ENCODE results near the gene GAL3ST2. TPM values are rescaled to one million over a fixed set of nuclear protein-coding genes. Genes with fewer than 3 reads are reported as not detected.
"Not testable (repeated sequence)": the region's sequence is repeated elsewhere in the genome, so short reads cannot be mapped to it uniquely, and the experiment has no call there.

GAL3ST2 gene
- total and polyA plus RNA-seq, 5 donors from 2014 or later: 1.1 TPM; not detected in 4

GRCh38 chr2:241814643-241815476, 38.2 kb downstream of the GAL3ST2 start:
- Histone ChIP-seq H3K4me3 (ENCODE audit: low read depth, low read length) (no peak overlapping the region), H3K9me3 (ENCODE audit: control insufficient read depth in 2 of 2, low read length in 2 of 2) (no peaks in the 10 kb centered on the region), H3K36me3 (ENCODE audit: control insufficient read depth, insufficient read depth, low read length) (no peaks in the 10 kb centered on the region), H3K27me3 (ENCODE audit: control insufficient read depth, insufficient read depth, low read length) (no peaks in the 10 kb centered on the region), H3K27ac (ENCODE audit: insufficient read depth, low read length, poor library complexity, severe bottlenecking) (no peak overlapping the region), H3K4me1 (ENCODE audit: control insufficient read depth, insufficient read depth, low read length, poor library complexity, severe bottlenecking) (no peaks in the 10 kb centered on the region)
- Mint-ChIP-seq H3K27ac (no peak overlapping the region), H3K4me3 (no peak overlapping the region), H3K27me3 (peaks cover 13% of the 10 kb centered on the region), H3K4me1 (peaks cover 0 to 5% (median 2%) of the 10 kb centered on the region in 4 donors), H3K36me3 (no peaks in the 10 kb centered on the region), H3K9me3 (peaks cover 0 to 1% (median 0%) of the 10 kb centered on the region in 7 donors)
- ATAC-seq (ENCODE audit: low read depth in 2 of 2): no peak
- DNase-seq: no peak

- H3K27me3 ChIP-seq (ENCODE audit: control insufficient read depth, insufficient read depth, low read length): no peaks in the 10 kb centered on the region
- H3K4me1 ChIP-seq (ENCODE audit: control insufficient read depth, insufficient read depth, low read length, poor library complexity, severe bottlenecking): no peaks in the 10 kb centered on the region
- no peaks in the 10 kb centered on the region for H3K36me3 Mint-ChIP-seq
- no peak overlapping the region for H3K4me3 Mint-ChIP-seq
- no peaks in the 10 kb centered on the region for H3K36me3 ChIP-seq (ENCODE audit: control insufficient read depth, insufficient read depth, low read length)
- no peak overlapping the region for H3K27ac ChIP-seq (ENCODE audit: insufficient read depth, low read length, poor library complexity, severe bottlenecking)
- DNase-seq (no peak), ATAC-seq (ENCODE audit: low read depth in 2 of 2) (no peak)
- H3K27me3 Mint-ChIP-seq: peaks cover 13% of the 10 kb centered on the region
- peaks cover 0 to 5% (median 2%) of the 10 kb centered on the region in 4 donors for H3K4me1 Mint-ChIP-seq
- H3K9me3 Mint-ChIP-seq: peaks cover 0 to 1% (median 0%) of the 10 kb centered on the region in 7 donors
- H3K9me3 ChIP-seq (ENCODE audit: control insufficient read depth in 2 of 2, low read length in 2 of 2): no peaks in the 10 kb centered on the region
- no peak overlapping the region for H3K27ac Mint-ChIP-seq
- H3K4me3 ChIP-seq (ENCODE audit: low read depth, low read length): no peak overlapping the region
Observed at GRCh38 chr2:241815477-241816430, 39.1 kb downstream of the GAL3ST2 start.

DNA sequence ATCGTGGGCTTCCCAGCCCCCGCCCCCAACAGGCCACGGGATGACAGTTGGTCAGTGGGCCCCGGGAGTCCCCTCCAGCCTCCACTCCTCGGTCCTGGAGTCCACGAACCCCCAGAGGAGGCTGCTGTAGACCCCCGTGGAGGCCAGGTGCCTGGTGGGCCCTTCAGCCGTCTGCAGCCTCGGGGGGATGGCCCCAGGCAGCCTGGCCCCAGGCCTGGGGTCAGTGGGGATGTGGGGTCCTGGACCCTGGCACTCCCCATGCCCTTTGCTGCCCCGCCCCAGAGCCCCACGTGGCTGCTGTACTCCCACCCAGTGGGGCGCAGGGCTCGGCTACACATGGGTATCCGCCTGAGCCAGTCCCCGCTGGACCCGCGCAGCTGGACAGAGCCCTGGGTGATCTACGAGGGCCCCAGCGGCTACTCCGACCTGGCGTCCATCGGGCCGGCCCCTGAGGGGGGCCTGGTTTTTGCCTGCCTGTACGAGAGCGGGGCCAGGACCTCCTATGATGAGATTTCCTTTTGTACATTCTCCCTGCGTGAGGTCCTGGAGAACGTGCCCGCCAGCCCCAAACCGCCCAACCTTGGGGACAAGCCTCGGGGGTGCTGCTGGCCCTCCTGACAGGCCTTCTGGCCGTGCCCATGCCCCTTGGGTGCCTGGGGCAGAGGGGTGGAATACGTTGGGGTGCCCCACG, 40.0 kb downstream of the GAL3ST2 start:
- Histone ChIP-seq H3K4me1 (ENCODE audit: control insufficient read depth, insufficient read depth, low read length, poor library complexity, severe bottlenecking) (peaks cover 4% of the 10 kb centered on the region), H3K4me3 (ENCODE audit: low read depth, low read length) (no peak overlapping the region), H3K9me3 (ENCODE audit: control insufficient read depth in 2 of 2, low read length in 2 of 2) (no peaks in the 10 kb centered on the region), H3K36me3 (ENCODE audit: control insufficient read depth, insufficient read depth, low read length) (no peaks in the 10 kb centered on the region), H3K27me3 (ENCODE audit: control insufficient read depth, insufficient read depth, low read length) (no peaks in the 10 kb centered on the region), H3K27ac (ENCODE audit: insufficient read depth, low read length, poor library complexity, severe bottlenecking) (no peak overlapping the region)
- Mint-ChIP-seq H3K27ac (no peak overlapping the region), H3K36me3 (no peaks in the 10 kb centered on the region), H3K9me3 (peaks cover 0 to 1% (median 0%) of the 10 kb centered on the region in 7 donors), H3K4me3 (no peak overlapping the region), H3K4me1 (peaks cover 0 to 5% (median 2%) of the 10 kb centered on the region in 4 donors), H3K27me3 (peaks cover 13% of the 10 kb centered on the region)
- DNase-seq (no peak), ATAC-seq (ENCODE audit: low read depth in 2 of 2) (no peak)

- DNase-seq (no peak), ATAC-seq (ENCODE audit: low read depth in 2 of 2) (no peak)
- H3K4me1 ChIP-seq (ENCODE audit: control insufficient read depth, insufficient read depth, low read length, poor library complexity, severe bottlenecking): peaks cover 7% of the 10 kb centered on the region
- no peaks in the 10 kb centered on the region for H3K27me3 ChIP-seq (ENCODE audit: control insufficient read depth, insufficient read depth, low read length)
- no peaks in the 10 kb centered on the region for H3K9me3 ChIP-seq (ENCODE audit: control insufficient read depth in 2 of 2, low read length in 2 of 2)
- Mint-ChIP-seq H3K27ac (no peak overlapping the region), H3K36me3 (no peaks in the 10 kb centered on the region), H3K4me1 (peaks cover 0 to 5% (median 2%) of the 10 kb centered on the region in 4 donors), H3K9me3 (peaks cover 0 to 1% (median 0%) of the 10 kb centered on the region in 7 donors), H3K4me3 (no peak overlapping the region), H3K27me3 (peaks cover 13% of the 10 kb centered on the region)
- H3K4me3 ChIP-seq (ENCODE audit: low read depth, low read length): no peak overlapping the region
- no peaks in the 10 kb centered on the region for H3K36me3 ChIP-seq (ENCODE audit: control insufficient read depth, insufficient read depth, low read length)
- no peak overlapping the region for H3K27ac ChIP-seq (ENCODE audit: insufficient read depth, low read length, poor library complexity, severe bottlenecking)
Observed at GRCh38 chr2:241817126-241817820, 40.7 kb downstream of the GAL3ST2 start.

- H3K36me3 Mint-ChIP-seq; H3K27ac Mint-ChIP-seq; H3K4me3 ChIP-seq (ENCODE audit: low read depth, low read length); H3K9me3 ChIP-seq (ENCODE audit: control insufficient read depth in 2 of 2, low read length in 2 of 2); H3K4me3 Mint-ChIP-seq; H3K36me3 ChIP-seq (ENCODE audit: control insufficient read depth, insufficient read depth, low read length); H3K27me3 ChIP-seq (ENCODE audit: control insufficient read depth, insufficient read depth, low read length); H3K4me1 ChIP-seq (ENCODE audit: control insufficient read depth, insufficient read depth, low read length, poor library complexity, severe bottlenecking); ATAC-seq (ENCODE audit: low read depth in 2 of 2); DNase-seq; H3K9me3 Mint-ChIP-seq; H3K27ac ChIP-seq (ENCODE audit: insufficient read depth, low read length, poor library complexity, severe bottlenecking); H3K4me1 Mint-ChIP-seq: not testable (repeated sequence)
- H3K27me3 Mint-ChIP-seq: peaks cover 13% of the 10 kb centered on the region
Observed at GRCh38 chr2:241817821-241818215, 41.2 kb downstream of the GAL3ST2 start.

- ATAC-seq (ENCODE audit: low read depth in 2 of 2) (no peak), DNase-seq (no peak)
- Histone ChIP-seq H3K4me3 (ENCODE audit: low read depth, low read length) (no peak overlapping the region), H3K36me3 (ENCODE audit: control insufficient read depth, insufficient read depth, low read length) (no peaks in the 10 kb centered on the region), H3K4me1 (ENCODE audit: control insufficient read depth, insufficient read depth, low read length, poor library complexity, severe bottlenecking) (peaks cover 7% of the 10 kb centered on the region), H3K27me3 (ENCODE audit: control insufficient read depth, insufficient read depth, low read length) (no peaks in the 10 kb centered on the region), H3K27ac (ENCODE audit: insufficient read depth, low read length, poor library complexity, severe bottlenecking) (no peak overlapping the region), H3K9me3 (ENCODE audit: control insufficient read depth in 2 of 2, low read length in 2 of 2) (no peaks in the 10 kb centered on the region)
- no peaks in the 10 kb centered on the region for H3K36me3 Mint-ChIP-seq
- peaks cover 13% of the 10 kb centered on the region for H3K27me3 Mint-ChIP-seq
- no peak overlapping the region for H3K4me3 Mint-ChIP-seq
- peaks cover 0 to 8% (median 6%) of the 10 kb centered on the region in 4 donors for H3K4me1 Mint-ChIP-seq
- no peak overlapping the region for H3K27ac Mint-ChIP-seq
- peaks cover 0 to 2% (median 0%) of the 10 kb centered on the region in 7 donors for H3K9me3 Mint-ChIP-seq
Observed at GRCh38 chr2:241818229-241818942, 41.8 kb downstream of the GAL3ST2 start.
